Activated T-helper 1 cell treated with anti-CD3 and anti-CD28 coated beads, Interleukin-12 subunit alpha, Interleukin-12 subunit beta, Interleukin-2, Interleukin-4 antibody, amounts not matched to agents 30 ng/mL and 10 ng/mL and 1 ng/mL, durations not matched to agents 14 hours and 24 hours and 36 hours (primary cell): Measurements from ENCODE around the gene SEC24D. TPM values are rescaled to one million over a fixed set of nuclear protein-coding genes. Genes with fewer than 3 reads are reported as not detected.
"Not testable (repeated sequence)": the region's sequence is repeated elsewhere in the genome, so short reads cannot be mapped to it uniquely, and the experiment has no call there.

ENCODE experiments used
- DNase-seq: peaks from one replicate; pipeline ENCODE4 v3.0.0; 2021; ENCODE audit warnings: low spot score
- H3K27ac Mint-ChIP-seq: one replicate; pipeline ENCODE4 v1.8.0; 2021; ENCODE audit warnings: mild to moderate bottlenecking, mixed read lengths
- H3K27me3 Mint-ChIP-seq: one replicate; pipeline ENCODE4 v1.8.0; 2022; ENCODE audit warnings: mild to moderate bottlenecking, moderate library complexity, mixed read lengths; ENCODE audit not compliant: insufficient read depth
- H3K36me3 Mint-ChIP-seq: one replicate; pipeline ENCODE4 v1.8.0; 2021; ENCODE audit warnings: low read depth, mixed read lengths
- H3K4me1 Mint-ChIP-seq: one replicate; pipeline ENCODE4 v1.8.0; 2021; ENCODE audit warnings: low read depth, mixed read lengths
- H3K4me3 Mint-ChIP-seq: one replicate; pipeline ENCODE4 v1.8.0; 2021; ENCODE audit warnings: mild to moderate bottlenecking, moderate library complexity, mixed read lengths
- H3K9me3 Mint-ChIP-seq: one replicate; pipeline ENCODE4 v1.8.0; 2021; ENCODE audit warnings: mixed read lengths
- intact Hi-C: fragments of 100-400 bp; cut with micrococcal nuclease; formaldehyde crosslinking; loops from one replicate; pipeline ENCODE4 v1.15.1; 2024
- total RNA-seq: library from RNA; stranded (reverse); gene quantifications from 2 replicates; pipeline ENCODE4 v1.2.3, GENCODE V29; 2022

SEC24D gene
- total RNA-seq, result 50.0 and 55.2 TPM in 2 replicates

- H3K27me3 Mint-ChIP-seq, result no peaks in the 10 kb centered on the region
- peak within 1 kb of the TSS; percentile 99 for H3K4me3 Mint-ChIP-seq
- H3K27ac Mint-ChIP-seq, result peak within 1 kb of the TSS; percentile 99
- DNase-seq, result peak; percentile 87
- intact Hi-C loops, result loop anchor here (1.0 to 5.0 kb wide), 8 partner anchors 15 to 617 kb away; partner anchors contain the start of genes METTL14 and USP53
- H3K9me3 Mint-ChIP-seq, result no peaks in the 10 kb centered on the region
- H3K4me1 Mint-ChIP-seq, result peaks cover 34% of the 10 kb centered on the region
- H3K36me3 Mint-ChIP-seq, result peaks cover 17% of the 10 kb centered on the region
Measured at GRCh38 chr4:118835571-118836300, at the start of gene SEC24D. Gene SEC24D, minus strand, starts transcription at chr4:118836126. Its CDS starts 2,430 bp downstream, at chr4:118833696.

GRCh38 chr4:118884716-118885115 is 48.8 kb upstream of the SEC24D start:
- H3K27me3 Mint-ChIP-seq, result peaks cover 39% of the 10 kb centered on the region
- H3K9me3 Mint-ChIP-seq, result no peaks in the 10 kb centered on the region
- intact Hi-C loops, result no loop called here
- DNase-seq, result no peak
- no peak overlapping the region for H3K27ac Mint-ChIP-seq
- no peaks in the 10 kb centered on the region for H3K36me3 Mint-ChIP-seq
- peaks cover 15% of the 10 kb centered on the region for H3K4me1 Mint-ChIP-seq
- H3K4me3 Mint-ChIP-seq, result no peak overlapping the region

GRCh38 chr4:118883861-118884260 is 47.9 kb upstream of the SEC24D start:
- H3K27ac Mint-ChIP-seq, result no peak overlapping the region
- H3K36me3 Mint-ChIP-seq, result no peaks in the 10 kb centered on the region
- peaks cover 10% of the 10 kb centered on the region for H3K4me1 Mint-ChIP-seq
- peaks cover under 1% of the 10 kb centered on the region for H3K9me3 Mint-ChIP-seq
- H3K27me3 Mint-ChIP-seq, result peaks cover 32% of the 10 kb centered on the region
- H3K4me3 Mint-ChIP-seq, result no peak overlapping the region
- intact Hi-C loops, result no loop called here
- DNase-seq, result no peak

GRCh38 chr4:118881512-118882146 is 45.7 kb upstream of the SEC24D start:
- no peak for DNase-seq
- no peaks in the 10 kb centered on the region for H3K36me3 Mint-ChIP-seq
- intact Hi-C loops, result no loop called here
- peaks cover 13% of the 10 kb centered on the region for H3K27me3 Mint-ChIP-seq
- no peak overlapping the region for H3K27ac Mint-ChIP-seq
- H3K9me3 Mint-ChIP-seq, result peaks cover 4% of the 10 kb centered on the region
- H3K4me3 Mint-ChIP-seq, result no peak overlapping the region
- H3K4me1 Mint-ChIP-seq, result no peaks in the 10 kb centered on the region

GRCh38 chr4:118879409-118879808 is 43.5 kb upstream of the SEC24D start:
- Mint-ChIP-seq H3K9me3 (peaks cover 4% of the 10 kb centered on the region), H3K27ac (no peak overlapping the region), H3K27me3 (peaks cover 3% of the 10 kb centered on the region), H3K36me3 (no peaks in the 10 kb centered on the region), H3K4me3 (no peak overlapping the region), H3K4me1 (no peaks in the 10 kb centered on the region)
- no peak for DNase-seq
- intact Hi-C loops, result no loop called here

GRCh38 chr4:118878507-118878906 is 42.6 kb upstream of the SEC24D start:
- intact Hi-C loops, H3K9me3 Mint-ChIP-seq, H3K27ac Mint-ChIP-seq, H3K4me3 Mint-ChIP-seq, H3K36me3 Mint-ChIP-seq, DNase-seq, H3K27me3 Mint-ChIP-seq, H3K4me1 Mint-ChIP-seq: not testable (repeated sequence)

- Mint-ChIP-seq H3K9me3 (peaks cover 4% of the 10 kb centered on the region), H3K27me3 (peaks cover 9% of the 10 kb centered on the region), H3K27ac (no peak overlapping the region), H3K4me1 (no peaks in the 10 kb centered on the region), H3K4me3 (no peak overlapping the region), H3K36me3 (no peaks in the 10 kb centered on the region)
- intact Hi-C loops, result no loop called here
- DNase-seq, result no peak
Measured at GRCh38 chr4:118877797-118878196, 41.9 kb upstream of the SEC24D start.

- Mint-ChIP-seq H3K4me3 (no peak overlapping the region), H3K27me3 (peaks cover 14% of the 10 kb centered on the region), H3K27ac (no peak overlapping the region), H3K9me3 (no peaks in the 10 kb centered on the region), H3K36me3 (no peaks in the 10 kb centered on the region), H3K4me1 (no peaks in the 10 kb centered on the region)
- intact Hi-C loops, result no loop called here
- no peak for DNase-seq
Measured at GRCh38 chr4:118872181-118872580, 36.3 kb upstream of the SEC24D start.

GRCh38 chr4:118869808-118870342 is 33.9 kb upstream of the SEC24D start:
- no peak overlapping the region for H3K27ac Mint-ChIP-seq
- no peaks in the 10 kb centered on the region for H3K4me1 Mint-ChIP-seq
- H3K27me3 Mint-ChIP-seq, result peaks cover 21% of the 10 kb centered on the region
- intact Hi-C loops, result no loop called here
- H3K36me3 Mint-ChIP-seq, result no peaks in the 10 kb centered on the region
- no peak overlapping the region for H3K4me3 Mint-ChIP-seq
- no peaks in the 10 kb centered on the region for H3K9me3 Mint-ChIP-seq
- no peak for DNase-seq

- H3K27me3 Mint-ChIP-seq, result peaks cover 14% of the 10 kb centered on the region
- H3K27ac Mint-ChIP-seq, result no peak overlapping the region
- intact Hi-C loops, result no loop called here
- H3K9me3 Mint-ChIP-seq, result no peaks in the 10 kb centered on the region
- H3K4me1 Mint-ChIP-seq, result no peaks in the 10 kb centered on the region
- no peaks in the 10 kb centered on the region for H3K36me3 Mint-ChIP-seq
- H3K4me3 Mint-ChIP-seq, result no peak overlapping the region
- DNase-seq, result no peak
Measured at GRCh38 chr4:118867311-118868067, 31.6 kb upstream of the SEC24D start.

- H3K4me3 Mint-ChIP-seq, result no peak overlapping the region
- intact Hi-C loops, result no loop called here
- no peak overlapping the region for H3K27ac Mint-ChIP-seq
- H3K9me3 Mint-ChIP-seq, result no peaks in the 10 kb centered on the region
- no peak for DNase-seq
- H3K27me3 Mint-ChIP-seq, result peaks cover 17% of the 10 kb centered on the region
- H3K4me1 Mint-ChIP-seq, result no peaks in the 10 kb centered on the region
- H3K36me3 Mint-ChIP-seq, result no peaks in the 10 kb centered on the region
Measured at GRCh38 chr4:118866442-118866841, 30.5 kb upstream of the SEC24D start.

GRCh38 chr4:118865091-118865708 is 29.3 kb upstream of the SEC24D start:
- Mint-ChIP-seq H3K27me3 (peaks cover 14% of the 10 kb centered on the region), H3K4me3 (no peak overlapping the region), H3K4me1 (no peaks in the 10 kb centered on the region), H3K27ac (no peak overlapping the region), H3K9me3 (no peaks in the 10 kb centered on the region), H3K36me3 (no peaks in the 10 kb centered on the region)
- intact Hi-C loops, result loop anchor here (1.0 kb wide), 2 partner anchors 29 to 93 kb away; partner anchors contain the start of gene SEC24D
- no peak for DNase-seq
